HG02798 (cell line): ENCODE results near the gene ERCC3.
"Not testable (repeated sequence)": the region's sequence is repeated elsewhere in the genome, so short reads cannot be mapped to it uniquely, and the experiment has no call there.

Source experiments
- ATAC-seq: cut with Tn5 transposase; IDR thresholded peaks from one replicate; pipeline ENCODE4 v1.9.1; 2021; ENCODE audit warnings: mild to moderate bottlenecking; ENCODE audit not compliant: unreplicated experiment, poor library complexity

ERCC3 gene

DNA sequence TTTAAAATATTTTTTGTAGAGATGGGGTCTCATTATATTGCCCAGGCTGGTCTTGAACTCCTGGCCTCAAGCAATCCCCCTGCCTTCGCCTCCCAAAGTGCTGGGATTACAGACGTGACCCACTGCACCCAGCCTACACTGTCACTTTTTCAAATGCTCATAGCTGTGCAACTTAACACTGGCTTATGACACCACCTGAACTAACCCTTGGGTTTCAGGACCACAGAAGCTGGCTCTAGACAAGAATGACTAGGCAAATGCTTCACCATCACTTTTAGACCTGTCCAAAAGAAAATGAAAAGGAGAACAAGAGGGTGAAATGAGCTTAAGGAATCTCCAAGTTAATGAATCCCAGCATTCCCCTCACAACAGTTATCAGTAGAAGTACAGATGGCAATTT is 13.3 kb downstream of the ERCC3 start:
- ATAC-seq = no peak

DNA sequence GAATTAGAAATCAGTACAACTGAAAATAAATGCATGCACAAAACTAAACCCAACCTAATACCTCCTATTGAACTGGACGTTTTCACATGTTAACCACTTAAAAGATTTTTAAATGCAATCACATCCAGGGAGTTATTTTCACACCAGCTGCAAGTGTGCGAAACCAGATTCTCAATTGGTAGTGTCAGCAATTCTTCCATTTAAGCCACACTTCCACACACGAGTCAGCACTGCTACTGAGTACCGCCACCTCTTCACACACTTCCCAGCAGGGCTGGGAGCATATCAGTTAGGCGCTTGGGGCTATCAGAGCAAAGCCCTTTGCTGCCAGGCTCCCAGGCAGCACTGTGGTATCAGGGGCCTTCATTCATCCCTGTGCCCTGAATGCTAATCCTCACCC is 14.2 kb downstream of the ERCC3 start:
- ATAC-seq = no peak

DNA sequence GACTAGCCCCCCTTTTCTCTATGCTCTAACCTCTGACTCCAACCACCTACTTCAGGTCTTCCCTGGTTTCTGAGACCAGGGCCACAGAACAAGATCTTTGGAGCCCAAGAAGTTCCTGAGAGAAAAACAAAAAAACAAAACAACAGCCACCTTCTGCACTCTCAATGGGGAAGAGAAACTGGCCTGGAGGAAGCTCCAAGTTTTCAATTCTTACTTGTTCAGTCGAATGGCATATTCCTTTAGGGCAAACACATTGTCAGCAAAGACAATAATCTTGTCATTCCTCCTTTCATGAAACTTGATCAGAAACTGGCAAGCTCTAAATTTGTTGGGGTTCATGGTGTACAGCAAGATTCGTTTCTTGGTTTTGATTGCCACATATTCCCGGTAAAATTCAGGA is 15.0 kb downstream of the ERCC3 start:
- ATAC-seq = no peak

DNA sequence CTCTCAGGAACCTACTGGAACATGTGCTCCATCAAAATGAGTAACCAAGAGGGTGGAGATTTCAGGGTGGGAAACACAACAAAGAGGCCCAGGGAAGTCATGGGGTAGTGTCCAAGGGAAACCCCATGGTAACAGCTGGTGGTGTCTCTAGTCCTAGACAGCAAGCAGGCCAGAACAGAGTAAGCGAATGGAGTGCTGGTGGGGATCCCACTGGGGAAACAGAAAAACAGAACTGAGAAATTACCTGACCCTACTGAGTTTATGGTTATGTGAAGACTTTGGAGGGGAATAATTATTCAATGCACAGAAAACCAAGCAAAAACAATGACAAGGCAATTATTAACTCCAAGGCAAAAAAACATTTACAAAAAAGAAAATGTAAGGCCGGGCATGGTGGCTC is 16.9 kb downstream of the ERCC3 start:
- peak; percentile 85 for ATAC-seq

DNA sequence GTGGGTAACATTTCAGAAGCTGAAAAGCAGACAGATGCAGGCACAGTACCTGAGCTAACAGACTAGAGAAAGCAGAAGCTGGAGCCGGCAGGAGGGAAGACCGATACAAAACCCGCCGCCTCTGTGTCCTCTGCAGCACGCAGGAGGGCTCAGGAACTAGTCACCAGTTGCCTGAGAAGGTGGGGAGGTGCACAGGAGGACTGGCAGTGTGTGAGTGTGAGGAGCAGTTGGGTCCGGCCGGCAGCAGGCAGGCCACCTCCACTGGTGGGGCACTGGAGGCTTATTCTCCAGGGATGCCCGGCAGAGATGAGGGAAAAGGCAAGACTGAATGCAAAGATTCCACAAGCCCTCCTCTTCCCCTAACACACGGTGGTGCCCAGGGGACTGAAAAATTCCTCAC is 18.2 kb downstream of the ERCC3 start:
- no peak for ATAC-seq

DNA sequence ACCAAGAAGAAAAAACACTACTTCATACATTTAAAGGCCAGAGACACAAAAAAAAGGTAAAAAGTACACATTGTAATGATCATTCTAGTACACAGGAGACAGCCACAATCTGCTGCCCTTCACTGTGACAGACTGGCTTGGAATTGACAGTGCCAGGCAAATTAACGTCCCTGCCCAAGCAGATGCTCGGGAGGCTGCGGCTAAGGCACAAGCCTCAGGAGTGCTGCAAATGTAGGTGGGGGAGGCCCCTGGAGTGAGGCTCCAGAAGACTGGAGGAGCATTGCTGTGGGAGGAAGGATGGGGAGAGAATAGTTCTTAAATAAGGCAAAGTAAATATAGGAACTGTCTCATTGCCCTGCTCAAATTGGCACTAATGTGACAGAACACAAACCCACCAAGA is 18.6 kb downstream of the ERCC3 start:
- ATAC-seq = no peak

DNA sequence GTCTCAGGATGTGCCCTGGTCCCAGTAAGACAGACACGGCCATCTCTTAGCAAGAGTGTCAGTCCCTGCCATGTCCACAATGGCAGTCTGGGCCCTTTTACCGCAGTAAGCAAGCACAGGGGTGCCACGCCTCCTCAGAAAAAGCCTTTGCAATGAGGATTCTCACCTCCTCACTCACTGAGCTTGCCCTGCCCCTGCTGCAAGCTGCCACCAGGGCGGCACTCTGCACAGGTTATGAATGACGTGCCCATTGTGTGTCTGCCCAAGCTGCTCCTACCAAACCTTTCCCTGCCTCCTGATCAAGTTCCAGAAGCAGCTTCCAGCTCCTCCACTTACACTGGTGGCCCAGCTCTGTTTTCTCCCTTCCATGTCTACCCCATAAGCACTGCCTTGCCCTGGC is 23.3 kb downstream of the ERCC3 start:
- no peak for ATAC-seq

DNA sequence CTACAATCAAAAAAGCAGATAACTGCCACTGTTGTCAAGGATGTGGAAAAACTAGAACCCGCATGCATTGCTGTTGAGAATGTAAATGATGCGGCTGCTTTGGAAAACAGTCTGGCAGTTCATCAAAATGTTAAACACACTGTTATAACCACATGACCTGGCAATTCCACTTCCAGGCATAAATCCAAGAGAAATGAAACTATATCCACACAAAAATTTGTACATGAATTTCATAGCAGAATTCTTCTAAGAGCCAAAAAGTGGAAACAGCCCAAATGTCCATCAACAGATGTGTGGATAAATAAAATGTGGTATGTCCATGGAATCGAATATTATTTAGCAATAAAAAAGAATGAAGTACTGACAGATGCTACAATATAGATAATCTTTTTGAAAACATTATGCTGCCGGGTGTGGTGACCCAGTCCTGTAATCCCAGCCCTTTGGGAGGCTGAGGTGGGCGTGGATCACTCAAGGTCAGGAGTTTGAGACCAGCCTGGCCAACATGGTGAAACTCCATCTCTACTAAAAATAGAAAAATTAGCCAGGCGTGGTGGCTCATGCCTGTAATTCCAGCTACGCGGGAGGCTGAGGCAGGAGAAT is 32.0 kb downstream of the ERCC3 start:
- no peak for ATAC-seq

DNA sequence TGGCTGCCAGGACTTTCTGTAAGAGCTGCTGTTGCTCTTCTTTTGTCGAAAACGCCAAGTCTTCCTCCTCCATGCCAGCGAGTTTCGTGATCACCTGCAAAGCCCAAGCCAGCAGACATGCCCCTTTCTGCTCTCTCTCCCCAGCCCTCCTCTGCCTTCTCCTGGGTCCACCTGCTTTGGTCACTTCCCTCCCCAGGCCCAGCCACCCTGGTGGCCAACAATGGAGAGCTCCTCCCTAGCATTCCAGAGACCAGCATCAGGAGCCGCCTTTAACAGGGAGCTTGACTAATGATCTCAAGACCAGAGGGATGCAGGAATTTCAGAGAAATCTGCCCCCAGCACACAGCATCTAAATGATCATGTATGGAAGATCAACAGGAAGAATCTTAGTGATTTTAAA is 34.6 kb downstream of the ERCC3 start:
- no peak for ATAC-seq

DNA sequence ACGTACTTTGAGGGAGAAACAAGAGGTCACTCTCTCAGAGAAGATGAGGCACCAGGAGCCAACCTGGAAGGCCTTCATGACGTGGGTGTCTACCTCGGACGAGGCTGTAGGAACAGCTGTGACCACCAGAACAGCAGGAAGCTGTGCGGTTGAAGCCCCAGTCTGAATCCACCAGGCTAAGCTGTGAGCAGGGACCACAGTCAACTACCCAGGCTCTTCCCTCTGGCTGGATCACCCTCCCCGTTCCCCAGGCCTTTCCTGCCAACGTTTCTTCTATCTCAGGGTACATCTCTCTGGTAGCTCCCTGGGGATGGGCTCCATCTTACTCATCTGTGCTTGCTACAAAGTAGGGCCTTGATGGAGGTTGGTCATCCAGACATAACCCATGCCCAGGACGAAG is 37.1 kb downstream of the ERCC3 start:
- no peak for ATAC-seq

DNA sequence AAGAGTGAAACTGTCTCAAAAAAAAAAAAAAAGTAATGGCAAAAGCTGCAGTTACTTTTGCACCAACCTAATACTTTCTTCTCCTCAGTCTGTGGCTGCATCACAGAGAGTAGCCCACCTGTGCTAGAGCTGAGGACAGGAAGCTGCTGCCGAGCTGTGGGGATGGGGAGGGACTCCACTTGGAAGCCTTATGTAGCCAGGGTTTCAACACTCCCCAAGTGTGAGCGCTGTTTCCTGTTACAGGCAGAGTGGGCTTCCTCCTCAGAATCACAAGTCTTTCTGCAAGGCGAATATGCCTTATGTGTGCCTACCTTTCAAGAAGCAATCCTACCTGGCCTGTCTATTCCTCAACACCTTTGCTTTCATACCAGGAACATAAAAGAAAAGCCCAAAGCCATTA is 37.6 kb downstream of the ERCC3 start:
- ATAC-seq = no peak

DNA sequence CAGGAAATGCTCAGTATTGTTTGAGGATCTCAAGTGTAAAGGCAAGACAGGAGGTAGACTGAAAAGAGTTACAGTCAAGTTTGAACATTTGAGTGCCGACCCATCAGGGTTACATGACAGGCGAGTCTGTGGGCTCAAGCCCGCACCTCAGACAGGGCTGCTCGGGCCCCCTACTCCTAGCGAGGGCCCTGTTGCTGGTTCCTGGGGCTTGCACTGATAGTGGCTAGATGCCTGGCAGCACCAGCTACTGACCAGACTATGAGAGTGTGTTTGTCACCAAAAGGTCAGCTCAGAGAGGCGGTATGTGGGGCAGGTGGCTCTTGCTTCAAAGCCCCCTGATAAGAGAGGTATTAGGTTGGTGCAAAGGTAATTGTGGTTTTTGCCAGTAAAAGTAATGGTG is 38.2 kb downstream of the ERCC3 start:
- ATAC-seq = no peak

DNA sequence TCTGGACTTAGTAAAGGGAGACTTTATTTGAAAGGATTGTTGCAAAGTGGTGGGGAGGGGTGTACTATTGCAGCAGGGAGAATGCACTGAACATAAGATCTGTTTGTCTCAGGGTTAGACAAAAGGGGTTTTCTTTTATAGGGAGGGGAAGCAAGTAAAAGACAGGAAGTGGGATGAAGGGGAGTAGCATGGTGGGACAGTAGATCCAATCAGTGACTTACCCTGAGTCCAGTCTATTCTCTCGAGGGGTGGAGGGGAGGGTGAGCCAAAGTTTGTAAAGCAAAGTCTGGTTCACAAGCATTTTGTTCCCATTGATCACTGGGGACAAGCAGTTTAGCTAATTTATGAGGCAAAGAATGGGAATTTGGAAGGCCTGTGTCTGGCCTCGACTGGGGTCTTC is 38.8 kb downstream of the ERCC3 start:
- no peak for ATAC-seq

DNA sequence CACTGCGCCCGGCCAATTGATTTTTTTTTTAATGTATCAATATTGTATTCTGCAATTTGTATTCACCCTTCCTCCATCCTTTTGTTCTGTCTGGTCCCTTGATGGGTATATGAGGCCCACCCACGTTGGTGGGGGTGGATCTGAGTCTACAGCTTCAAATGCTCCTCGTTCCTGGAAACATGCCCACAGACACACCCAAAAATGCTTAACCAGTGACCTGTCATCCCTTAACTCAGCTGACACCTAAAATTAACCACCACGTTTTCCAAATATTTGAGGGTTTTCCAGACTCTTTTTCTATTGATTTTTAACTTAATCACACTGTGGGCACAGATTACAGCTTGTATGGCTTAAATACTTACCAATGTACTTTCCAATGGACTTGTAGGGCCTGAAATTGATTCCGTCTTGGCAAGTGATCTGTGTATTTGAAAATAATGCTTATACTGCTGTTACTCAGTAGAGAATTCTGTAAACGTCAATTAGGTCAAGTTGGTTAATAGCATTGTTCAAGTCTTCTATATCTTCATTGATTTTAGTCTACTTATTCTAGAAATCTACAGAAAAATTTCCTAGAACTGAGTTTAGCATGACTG is 39.5 kb downstream of the ERCC3 start:
- no peak for ATAC-seq

DNA sequence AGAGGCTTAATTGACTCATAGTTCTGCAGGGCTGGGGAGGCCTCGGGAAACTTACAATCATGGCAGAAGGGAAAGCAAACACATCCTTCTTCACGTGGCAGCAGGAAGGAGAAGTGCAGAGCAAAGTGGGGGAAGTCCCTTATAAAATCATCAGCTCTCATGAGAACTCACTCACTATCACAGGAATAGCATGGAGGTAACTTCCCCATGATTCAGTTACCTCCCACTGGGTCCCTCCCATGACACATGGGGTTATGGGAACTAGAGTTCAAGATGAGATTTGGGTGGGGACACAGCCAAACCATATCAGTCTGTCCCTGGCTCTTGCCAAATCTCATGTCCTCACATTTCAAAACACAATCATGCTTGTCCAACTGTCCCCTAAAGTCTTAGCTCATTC is 52.8 kb downstream of the ERCC3 start:
- not testable (repeated sequence) for ATAC-seq

DNA sequence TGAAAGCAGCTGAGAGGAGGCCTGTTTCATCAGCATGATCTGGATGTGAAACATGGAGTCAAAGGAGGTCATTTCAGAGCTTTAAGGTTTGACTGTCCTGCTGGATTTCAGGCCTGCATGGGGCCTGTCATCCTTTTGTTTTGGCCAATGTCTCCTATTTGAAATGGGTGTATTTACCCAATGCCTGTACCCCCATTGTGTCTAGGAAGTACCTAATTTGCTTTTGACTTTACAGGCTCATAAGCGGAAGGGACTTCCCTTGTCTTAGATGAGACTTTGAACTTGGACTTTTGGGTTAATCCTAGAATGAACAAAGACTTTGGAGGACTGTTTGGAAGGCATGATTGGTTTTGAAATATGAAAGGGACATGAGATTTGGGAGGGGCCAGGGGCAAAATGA is 54.5 kb downstream of the ERCC3 start:
- no peak for ATAC-seq

DNA sequence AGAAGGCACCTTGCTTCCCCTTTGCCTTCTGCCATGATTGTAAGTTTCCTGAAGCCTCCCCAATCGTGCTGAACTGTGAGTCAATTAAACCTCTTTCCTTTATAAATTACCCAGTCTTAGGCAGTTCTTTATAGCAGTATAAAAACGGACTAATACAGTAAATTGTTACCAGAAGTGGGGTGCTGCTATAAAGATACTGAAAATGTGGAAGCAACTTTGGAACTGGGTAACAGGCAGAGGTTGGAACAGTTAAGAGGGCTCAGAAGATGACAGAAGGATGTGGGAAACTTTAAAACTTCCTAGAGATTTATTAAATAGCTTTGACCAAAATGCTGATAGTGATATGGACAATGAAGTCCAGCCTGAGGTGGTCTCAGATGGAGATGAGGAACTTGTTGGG is 56.2 kb downstream of the ERCC3 start:
- not testable (repeated sequence) for ATAC-seq

DNA sequence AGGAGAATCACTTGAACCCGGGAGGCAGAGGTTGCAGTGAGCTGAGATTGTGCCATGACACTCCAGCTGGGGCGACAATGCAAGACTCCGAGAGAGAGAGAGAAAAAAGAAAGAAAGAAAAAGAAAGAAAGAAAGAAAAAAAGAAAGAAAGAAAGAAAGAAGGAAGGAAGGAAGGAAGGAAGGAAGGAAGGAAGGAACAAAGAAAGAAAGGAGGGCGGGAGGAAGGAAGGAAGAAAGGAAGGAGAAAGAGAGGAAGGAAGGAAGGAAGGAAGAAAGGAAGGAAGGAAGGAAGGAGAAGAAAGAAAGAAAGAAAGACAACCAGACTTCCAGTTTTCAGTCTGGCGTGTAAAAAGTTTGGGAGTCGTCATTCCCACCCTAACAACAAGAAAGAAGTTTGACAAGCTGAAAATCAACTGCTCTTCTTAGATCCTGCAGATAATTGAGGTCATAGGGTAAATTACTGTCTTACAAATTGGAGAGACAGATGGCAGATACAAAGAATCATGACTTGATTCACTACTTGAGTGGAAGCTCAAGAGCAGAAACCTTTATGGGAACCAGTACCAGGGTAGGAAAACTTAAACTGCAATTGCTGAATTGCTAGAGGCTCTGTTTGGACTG is 58.8 kb downstream of the ERCC3 start:
- no peak for ATAC-seq

DNA sequence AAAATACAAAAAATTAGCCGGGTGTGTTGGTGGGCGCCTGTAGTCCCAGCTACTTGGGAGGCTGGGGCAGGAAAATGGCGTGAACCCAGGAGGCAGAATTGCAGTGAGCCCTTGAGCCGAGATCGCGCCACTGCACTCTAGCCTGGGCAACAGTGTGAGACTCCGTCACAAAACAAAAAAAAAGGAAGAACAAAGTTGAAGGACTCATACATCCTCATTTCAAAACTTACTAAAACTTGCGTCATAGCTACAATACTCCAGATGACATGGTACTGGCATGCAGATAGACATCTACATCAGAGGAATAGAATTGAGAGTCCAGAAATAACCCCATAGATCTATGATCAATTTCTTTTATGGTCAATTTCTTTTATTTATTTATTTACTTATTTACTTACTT is 60.2 kb downstream of the ERCC3 start:
- no peak for ATAC-seq

DNA sequence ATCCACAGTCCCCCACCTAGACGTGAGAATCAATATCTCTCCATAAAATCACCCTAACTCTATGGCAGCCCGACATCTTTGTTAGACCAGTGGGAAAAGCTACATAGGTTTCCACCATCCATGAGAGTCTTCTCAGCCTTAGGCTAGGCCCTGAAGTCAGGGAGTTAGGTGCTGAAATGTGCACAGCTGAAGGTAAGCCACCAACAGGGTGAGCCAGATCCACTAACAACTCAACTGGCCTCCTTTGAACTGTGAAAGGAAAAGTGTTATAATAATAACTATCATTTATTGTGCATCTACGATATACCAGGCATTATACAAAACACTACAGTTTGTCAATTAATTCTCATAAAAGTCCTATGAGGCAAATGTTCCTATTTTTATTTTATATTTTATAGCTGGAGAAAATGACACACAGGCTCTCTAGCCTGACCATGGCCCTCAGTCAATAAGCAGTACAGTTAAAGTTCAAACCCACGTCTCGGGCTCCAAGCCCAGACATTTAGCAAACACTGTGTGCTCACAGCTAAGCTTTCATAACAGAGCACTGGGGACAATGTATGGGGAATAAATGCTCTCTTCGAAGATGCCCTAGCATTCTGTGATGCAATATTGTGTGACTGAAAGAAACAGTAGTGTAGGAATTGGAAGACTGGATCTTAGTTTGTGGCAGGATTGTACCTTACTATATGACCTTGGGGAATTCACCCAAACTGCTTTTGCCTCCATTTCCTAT is 62.6 kb downstream of the ERCC3 start:
- no peak for ATAC-seq

DNA sequence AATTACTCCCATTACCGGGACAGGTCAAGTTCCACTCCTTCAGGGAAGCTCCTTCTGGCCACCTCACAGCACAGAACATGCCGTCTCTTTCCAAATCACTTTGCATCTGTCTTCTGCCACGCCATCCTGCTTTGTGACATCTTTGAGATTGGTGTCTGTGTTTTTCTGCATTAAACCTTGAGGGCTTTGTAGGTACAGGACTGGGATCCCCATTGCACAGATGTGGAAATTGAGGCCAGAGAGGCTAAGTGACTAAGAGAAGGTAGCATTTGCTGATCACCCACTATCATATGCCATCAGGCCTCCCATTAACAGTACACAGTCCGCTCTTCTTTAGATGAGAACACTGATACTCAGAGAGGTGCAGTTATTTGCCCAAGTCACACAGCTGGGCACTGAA is 64.4 kb downstream of the ERCC3 start:
- no peak for ATAC-seq

DNA sequence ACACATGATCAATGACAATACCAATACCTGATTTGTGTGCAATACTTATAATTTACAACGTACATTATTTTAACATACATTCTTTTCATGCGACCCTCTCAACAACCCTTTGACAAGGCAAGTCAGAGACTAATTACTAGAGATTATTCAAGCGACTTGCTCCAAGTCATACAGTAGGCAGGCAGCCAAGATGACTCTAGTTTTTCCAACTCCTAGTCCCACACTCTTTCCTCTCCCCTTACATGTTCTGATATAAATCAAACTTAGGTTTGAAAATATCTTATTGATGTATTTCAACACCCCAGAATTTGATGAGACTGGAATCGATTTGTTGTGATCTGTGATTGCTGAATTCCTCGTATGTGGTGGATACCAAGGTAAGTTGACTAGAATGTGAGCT is 65.8 kb downstream of the ERCC3 start:
- no peak for ATAC-seq
